ENCODE data around the gene MRPL24.

MRPL24 gene

DNA sequence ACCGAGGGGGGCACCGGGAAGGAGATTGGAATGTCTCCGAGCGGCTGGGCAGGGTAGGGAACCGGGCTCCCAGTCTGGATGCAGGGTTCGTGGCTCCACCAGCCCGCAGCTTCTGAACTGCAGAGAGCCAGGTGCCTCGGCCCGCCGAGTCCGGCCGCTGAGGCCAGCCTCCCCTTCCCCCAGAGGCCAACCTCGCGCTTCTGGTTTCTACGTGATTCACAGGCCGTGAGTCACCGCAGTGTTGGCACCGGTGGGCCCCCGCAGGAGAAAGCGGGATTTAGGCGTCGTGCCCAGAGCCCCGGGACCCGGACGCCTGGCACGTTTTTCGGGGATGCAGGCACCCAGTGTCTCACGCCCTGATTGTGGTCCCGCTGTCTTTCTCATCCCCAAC, 36.0 kb downstream of the MRPL24 start (continued):
- peak; percentile 47; the same call in 1 of the 2 replicates for TF ChIP-seq SP7 (tag by site-specific recombination; IDR thresholded peaks at IDR 0.05)
- TF ChIP-seq, protein P1, sequence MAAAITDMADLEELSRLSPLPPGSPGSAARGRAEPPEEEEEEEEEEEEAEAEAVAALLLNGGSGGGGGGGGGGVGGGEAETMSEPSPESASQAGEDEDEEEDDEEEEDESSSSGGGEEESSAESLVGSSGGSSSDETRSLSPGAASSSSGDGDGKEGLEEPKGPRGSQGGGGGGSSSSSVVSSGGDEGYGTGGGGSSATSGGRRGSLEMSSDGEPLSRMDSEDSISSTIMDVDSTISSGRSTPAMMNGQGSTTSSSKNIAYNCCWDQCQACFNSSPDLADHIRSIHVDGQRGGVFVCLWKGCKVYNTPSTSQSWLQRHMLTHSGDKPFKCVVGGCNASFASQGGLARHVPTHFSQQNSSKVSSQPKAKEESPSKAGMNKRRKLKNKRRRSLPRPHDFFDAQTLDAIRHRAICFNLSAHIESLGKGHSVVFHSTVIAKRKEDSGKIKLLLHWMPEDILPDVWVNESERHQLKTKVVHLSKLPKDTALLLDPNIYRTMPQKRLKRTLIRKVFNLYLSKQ (tag by site-specific recombination; IDR thresholded peaks at IDR 0.05; ENCODE audit: borderline replicate concordance), result no peak
- no peak for TF ChIP-seq ZSCAN23 (tag by site-specific recombination; IDR thresholded peaks at IDR 0.05)
- TF ChIP-seq ZNF274 (IDR thresholded peaks at IDR 0.05; ENCODE audit: low read length), result no peak
- TF ChIP-seq ZNF274 (tag by site-specific recombination; IDR thresholded peaks at IDR 0.05; ENCODE audit: borderline replicate concordance), result no peak
- TF ChIP-seq, protein P2, sequence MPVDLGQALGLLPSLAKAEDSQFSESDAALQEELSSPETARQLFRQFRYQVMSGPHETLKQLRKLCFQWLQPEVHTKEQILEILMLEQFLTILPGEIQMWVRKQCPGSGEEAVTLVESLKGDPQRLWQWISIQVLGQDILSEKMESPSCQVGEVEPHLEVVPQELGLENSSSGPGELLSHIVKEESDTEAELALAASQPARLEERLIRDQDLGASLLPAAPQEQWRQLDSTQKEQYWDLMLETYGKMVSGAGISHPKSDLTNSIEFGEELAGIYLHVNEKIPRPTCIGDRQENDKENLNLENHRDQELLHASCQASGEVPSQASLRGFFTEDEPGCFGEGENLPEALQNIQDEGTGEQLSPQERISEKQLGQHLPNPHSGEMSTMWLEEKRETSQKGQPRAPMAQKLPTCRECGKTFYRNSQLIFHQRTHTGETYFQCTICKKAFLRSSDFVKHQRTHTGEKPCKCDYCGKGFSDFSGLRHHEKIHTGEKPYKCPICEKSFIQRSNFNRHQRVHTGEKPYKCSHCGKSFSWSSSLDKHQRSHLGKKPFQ (tag by site-specific recombination; IDR thresholded peaks at IDR 0.05), result no peak
- TF ChIP-seq ZNF16 (tag by site-specific recombination; IDR thresholded peaks at IDR 0.05; ENCODE audit: low read depth), result no peak
- peak; percentile 42 for TF ChIP-seq PATZ1 (tag by site-specific recombination; IDR thresholded peaks at IDR 0.05)
- TF ChIP-seq ZNF555 (tag by site-specific recombination; conservative IDR thresholded peaks at IDR 0.05), result no peak

DNA sequence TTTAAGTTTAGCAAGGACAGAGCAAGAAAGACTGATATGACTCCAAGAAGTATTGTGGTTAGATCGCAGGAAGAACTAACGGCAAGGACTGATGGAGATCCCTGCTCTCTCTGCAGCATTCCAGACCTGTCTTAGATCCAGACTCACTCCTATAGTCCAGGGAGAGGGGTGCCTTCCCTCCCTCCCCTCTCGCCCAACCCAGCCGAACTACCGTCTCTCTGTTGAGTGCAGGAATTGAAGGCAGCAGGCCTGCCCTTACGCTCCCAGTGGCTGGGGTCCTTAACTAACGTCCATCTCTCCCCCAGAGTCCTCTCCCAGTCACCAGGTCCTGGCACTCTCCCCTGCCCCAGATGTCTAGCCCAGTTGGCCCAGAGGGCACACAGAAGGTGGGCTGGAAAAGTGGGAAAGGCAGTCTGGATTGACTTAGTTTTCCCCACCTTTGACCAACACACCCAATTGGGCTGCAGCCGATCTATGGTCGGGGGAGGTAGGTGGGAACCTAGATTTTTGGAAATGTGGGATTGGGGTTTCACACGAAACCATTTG, 36.6 kb downstream of the MRPL24 start:
- CTCF ChIA-PET, result interaction anchor here (0.7 to 20.2 kb wide), 8 partner anchors 12 to 84 kb away, joined by 5 to 579 read pairs (median 14); partner anchors contain the start of gene PRCC
- H3K36me3 ChIP-seq (ENCODE audit: control insufficient read depth in 2 of 2, insufficient read depth in 1 of 2, low read length in 2 of 2), result peaks cover 0 to 21% of the 10 kb centered on the region in 2 experiments; a peak in 1 of 3 replicates
- H3K27ac ChIP-seq (ENCODE audit: extremely low read depth, low read depth, low read length), result peak overlapping the region; percentile 29; the same call in 1 of the 2 replicates
- POLR2A ChIA-PET, result interaction anchor here (0.6 to 4.9 kb wide), 3 partner anchors 10 to 523 kb away, joined by 4 to 43 read pairs (median 7); no protein-coding TSS in a partner anchor
- H3K4me1 ChIP-seq (ENCODE audit: control insufficient read depth, insufficient read depth, low read length), result peaks cover 9% of the 10 kb centered on the region; the same call in 1 of the 2 replicates
- H3K4me3 ChIP-seq (ENCODE audit: low read depth, low read length), result no peak overlapping the region
- TF ChIP-seq, protein P3, sequence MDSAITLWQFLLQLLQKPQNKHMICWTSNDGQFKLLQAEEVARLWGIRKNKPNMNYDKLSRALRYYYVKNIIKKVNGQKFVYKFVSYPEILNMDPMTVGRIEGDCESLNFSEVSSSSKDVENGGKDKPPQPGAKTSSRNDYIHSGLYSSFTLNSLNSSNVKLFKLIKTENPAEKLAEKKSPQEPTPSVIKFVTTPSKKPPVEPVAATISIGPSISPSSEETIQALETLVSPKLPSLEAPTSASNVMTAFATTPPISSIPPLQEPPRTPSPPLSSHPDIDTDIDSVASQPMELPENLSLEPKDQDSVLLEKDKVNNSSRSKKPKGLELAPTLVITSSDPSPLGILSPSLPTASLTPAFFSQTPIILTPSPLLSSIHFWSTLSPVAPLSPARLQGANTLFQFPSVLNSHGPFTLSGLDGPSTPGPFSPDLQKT (IDR thresholded peaks at IDR 0.05; ENCODE audit: borderline replicate concordance, low read depth, low read length), result no peak
- TF ChIP-seq ZFP41 (tag by site-specific recombination; IDR thresholded peaks at IDR 0.05; ENCODE audit: borderline replicate concordance) (no peak), ZNF121 (tag by site-specific recombination; IDR thresholded peaks at IDR 0.05) (no peak), ZNF580 (tag by site-specific recombination; IDR thresholded peaks at IDR 0.05) (no peak), PRDM10 (tag by site-specific recombination; IDR thresholded peaks at IDR 0.05) (peak; percentile 12), ZNF354C (tag by site-specific recombination; IDR thresholded peaks at IDR 0.05; ENCODE audit: borderline replicate concordance, low read depth) (no peak)
- H3K9me3 ChIP-seq (ENCODE audit: control insufficient read depth, insufficient read depth, low read depth, low read length), result no peaks in the 10 kb centered on the region

All from HEK293 (cell line).